ENCODE data around the gene SYTL1. TPM values are rescaled to one million over a fixed set of nuclear protein-coding genes. Genes with fewer than 3 reads are reported as not detected.

Gene SYTL1
- total and polyA plus RNA-seq, 9 of the 15 experiments (the other 6 are each of a cell fraction or from before 2014, with no cell fraction given), result 0.04 to 9.3 (median 1.7) TPM

- peak; percentile 37 for TF ChIP-seq MEIS2 (IDR thresholded peaks at IDR 0.05; ENCODE audit: partially characterized antibody)
- no peak for TF ChIP-seq KLF13 (tag; IDR thresholded peaks at IDR 0.05; ENCODE audit: borderline replicate concordance, low read depth)
These were observed 61.4 kb downstream of the SYTL1 start (continued) for GRCh38 chr1:27403065-27403726.

Small RNA genes lying within 50 kb of the gene (small RNA-seq; reads per million reads assigned to genes)
- not detected for gene RNU6-48P

Other genes starting within 250 kb of the SYTL1 start
Only the 7 nearest of the 8 such genes appear.
- 14.7 and 15.9 TPM in 2 replicates for gene WDTC1, start 107.4 kb upstream of the SYTL1 start, total RNA-seq (2014; rRNA removed)
- gene WDTC1, start 107.4 kb upstream of the SYTL1 start, total RNA-seq (2014; rRNA removed; fragmentation: Illumina TruSeq; extraction: Trizol), result 6.8 and 8.2 TPM in 2 replicates
- 8.1 and 8.4 TPM in 2 replicates for gene WDTC1, start 107.4 kb upstream of the SYTL1 start, total RNA-seq (2015; rRNA removed; fragmentation: Illumina TruSeq; extraction: Trizol)
- 29.5 and 32.3 TPM in 2 replicates for gene WDTC1, start 107.4 kb upstream of the SYTL1 start, total RNA-seq (2021)
- gene WDTC1, start 107.4 kb upstream of the SYTL1 start, polyA plus RNA-seq (2011; rRNA removed), result 8.8 and 16.9 TPM in 2 replicates
- 26.9 and 30.2 TPM in 2 replicates for gene WDTC1, start 107.4 kb upstream of the SYTL1 start, polyA plus RNA-seq (2014; fragmentation: Illumina TruSeq; extraction: Trizol)
- gene WDTC1, start 107.4 kb upstream of the SYTL1 start, polyA plus RNA-seq (2014; fragmentation: Nextera tagmentation; extraction: Ambion mirVana), result under 1 TPM; 0.18 to 0.27 TPM
- 15.2 and 16.0 TPM in 2 replicates for gene WDTC1, start 107.4 kb upstream of the SYTL1 start, polyA plus RNA-seq (2014; rRNA removed)
- 36.0 and 43.6 TPM in 2 replicates for gene TMEM222, start 19.9 kb upstream of the SYTL1 start, total RNA-seq (2014; rRNA removed)
- gene TMEM222, start 19.9 kb upstream of the SYTL1 start, total RNA-seq (2014; rRNA removed; fragmentation: Illumina TruSeq; extraction: Trizol), result 10.6 and 15.9 TPM in 2 replicates
- gene TMEM222, start 19.9 kb upstream of the SYTL1 start, total RNA-seq (2015; rRNA removed; fragmentation: Illumina TruSeq; extraction: Trizol), result 32.4 and 32.8 TPM in 2 replicates
- 42.5 and 46.9 TPM in 2 replicates for gene TMEM222, start 19.9 kb upstream of the SYTL1 start, total RNA-seq (2021)
- 32.2 and 51.8 TPM in 2 replicates for gene TMEM222, start 19.9 kb upstream of the SYTL1 start, polyA plus RNA-seq (2011; rRNA removed)
- 48.0 and 57.0 TPM in 2 replicates for gene TMEM222, start 19.9 kb upstream of the SYTL1 start, polyA plus RNA-seq (2014; fragmentation: Illumina TruSeq; extraction: Trizol)
- gene TMEM222, start 19.9 kb upstream of the SYTL1 start, polyA plus RNA-seq (2014; fragmentation: Nextera tagmentation; extraction: Ambion mirVana), result 10 to 100 TPM in 1 of 2 experiments, 1 to 10 TPM in 1; 6.9 to 14.4 TPM
- 42.4 and 43.5 TPM in 2 replicates for gene TMEM222, start 19.9 kb upstream of the SYTL1 start, polyA plus RNA-seq (2014; rRNA removed)
- gene MAP3K6, start 24.9 kb downstream of the SYTL1 start, total RNA-seq (2014; rRNA removed), result 10.1 and 14.7 TPM in 2 replicates
- gene MAP3K6, start 24.9 kb downstream of the SYTL1 start, total RNA-seq (2014; rRNA removed; fragmentation: Illumina TruSeq; extraction: Trizol), result 5.0 and 6.2 TPM in 2 replicates
- gene MAP3K6, start 24.9 kb downstream of the SYTL1 start, total RNA-seq (2015; rRNA removed; fragmentation: Illumina TruSeq; extraction: Trizol), result 7.6 and 9.5 TPM in 2 replicates
- 18.1 and 21.9 TPM in 2 replicates for gene MAP3K6, start 24.9 kb downstream of the SYTL1 start, total RNA-seq (2021)
- 4.7 and 13.2 TPM in 2 replicates for gene MAP3K6, start 24.9 kb downstream of the SYTL1 start, polyA plus RNA-seq (2011; rRNA removed)
- 7.0 and 9.0 TPM in 2 replicates for gene MAP3K6, start 24.9 kb downstream of the SYTL1 start, polyA plus RNA-seq (2014; fragmentation: Illumina TruSeq; extraction: Trizol)
- gene MAP3K6, start 24.9 kb downstream of the SYTL1 start, polyA plus RNA-seq (2014; fragmentation: Nextera tagmentation; extraction: Ambion mirVana), result 1 to 10 TPM in 1 of 2 experiments, under 1 TPM in 1; 0.99 to 1.5 TPM
- gene MAP3K6, start 24.9 kb downstream of the SYTL1 start, polyA plus RNA-seq (2014; rRNA removed), result 8.2 and 12.9 TPM in 2 replicates
- not detected in 2 replicates for gene FCN3, start 32.8 kb downstream of the SYTL1 start, total RNA-seq (2014; rRNA removed)
- not detected in 2 replicates for gene FCN3, start 32.8 kb downstream of the SYTL1 start, total RNA-seq (2014; rRNA removed; fragmentation: Illumina TruSeq; extraction: Trizol)
- gene FCN3, start 32.8 kb downstream of the SYTL1 start, total RNA-seq (2015; rRNA removed; fragmentation: Illumina TruSeq; extraction: Trizol), result not detected in 2 replicates
- 0.31 and 0.49 TPM in 2 replicates for gene FCN3, start 32.8 kb downstream of the SYTL1 start, total RNA-seq (2021)
- gene FCN3, start 32.8 kb downstream of the SYTL1 start, polyA plus RNA-seq (2011; rRNA removed), result 0.15 TPM in 1 of 2 replicates, not detected in the other
- not detected in 2 replicates for gene FCN3, start 32.8 kb downstream of the SYTL1 start, polyA plus RNA-seq (2014; fragmentation: Illumina TruSeq; extraction: Trizol)
- gene FCN3, start 32.8 kb downstream of the SYTL1 start, polyA plus RNA-seq (2014; fragmentation: Nextera tagmentation; extraction: Ambion mirVana), result not detected
- not detected in 2 replicates for gene FCN3, start 32.8 kb downstream of the SYTL1 start, polyA plus RNA-seq (2014; rRNA removed)
- gene CD164L2, start 41.3 kb downstream of the SYTL1 start, total RNA-seq (2014; rRNA removed), result 0.29 and 0.45 TPM in 2 replicates
- 0.18 TPM in 1 of 2 replicates, not detected in the other for gene CD164L2, start 41.3 kb downstream of the SYTL1 start, total RNA-seq (2014; rRNA removed; fragmentation: Illumina TruSeq; extraction: Trizol)
- gene CD164L2, start 41.3 kb downstream of the SYTL1 start, total RNA-seq (2015; rRNA removed; fragmentation: Illumina TruSeq; extraction: Trizol), result 0.14 and 0.19 TPM in 2 replicates
- gene CD164L2, start 41.3 kb downstream of the SYTL1 start, total RNA-seq (2021), result 0.49 and 0.72 TPM in 2 replicates
- gene CD164L2, start 41.3 kb downstream of the SYTL1 start, polyA plus RNA-seq (2011; rRNA removed), result 0.92 and 2.8 TPM in 2 replicates
- 0.31 and 0.65 TPM in 2 replicates for gene CD164L2, start 41.3 kb downstream of the SYTL1 start, polyA plus RNA-seq (2014; fragmentation: Illumina TruSeq; extraction: Trizol)
- gene CD164L2, start 41.3 kb downstream of the SYTL1 start, polyA plus RNA-seq (2014; fragmentation: Nextera tagmentation; extraction: Ambion mirVana), result under 1 TPM in 1 of 2 experiments, not detected in 1; 0.08 TPM
- 0.63 and 0.91 TPM in 2 replicates for gene CD164L2, start 41.3 kb downstream of the SYTL1 start, polyA plus RNA-seq (2014; rRNA removed)
- 3.7 and 6.2 TPM in 2 replicates for gene GPR3, start 50.6 kb downstream of the SYTL1 start, total RNA-seq (2014; rRNA removed)
- gene GPR3, start 50.6 kb downstream of the SYTL1 start, total RNA-seq (2014; rRNA removed; fragmentation: Illumina TruSeq; extraction: Trizol), result 2.9 and 3.4 TPM in 2 replicates
- gene GPR3, start 50.6 kb downstream of the SYTL1 start, total RNA-seq (2015; rRNA removed; fragmentation: Illumina TruSeq; extraction: Trizol), result 3.5 and 3.7 TPM in 2 replicates
- 10.9 and 11.0 TPM in 2 replicates for gene GPR3, start 50.6 kb downstream of the SYTL1 start, total RNA-seq (2021)
- 8.2 and 19.3 TPM in 2 replicates for gene GPR3, start 50.6 kb downstream of the SYTL1 start, polyA plus RNA-seq (2011; rRNA removed)
- gene GPR3, start 50.6 kb downstream of the SYTL1 start, polyA plus RNA-seq (2014; fragmentation: Illumina TruSeq; extraction: Trizol), result 10.1 and 11.6 TPM in 2 replicates
- gene GPR3, start 50.6 kb downstream of the SYTL1 start, polyA plus RNA-seq (2014; fragmentation: Nextera tagmentation; extraction: Ambion mirVana), result under 1 TPM; 0.24 to 0.59 TPM
- gene GPR3, start 50.6 kb downstream of the SYTL1 start, polyA plus RNA-seq (2014; rRNA removed), result 11.5 and 14.9 TPM in 2 replicates
- gene WASF2, start 148.1 kb downstream of the SYTL1 start, total RNA-seq (2014; rRNA removed), result 21.3 and 29.6 TPM in 2 replicates
- gene WASF2, start 148.1 kb downstream of the SYTL1 start, total RNA-seq (2014; rRNA removed; fragmentation: Illumina TruSeq; extraction: Trizol), result 31.2 and 40.7 TPM in 2 replicates
- 26.1 and 29.2 TPM in 2 replicates for gene WASF2, start 148.1 kb downstream of the SYTL1 start, total RNA-seq (2015; rRNA removed; fragmentation: Illumina TruSeq; extraction: Trizol)
- gene WASF2, start 148.1 kb downstream of the SYTL1 start, total RNA-seq (2021), result 139 and 163 TPM in 2 replicates
- gene WASF2, start 148.1 kb downstream of the SYTL1 start, polyA plus RNA-seq (2011; rRNA removed), result 41.5 and 104 TPM in 2 replicates
- gene WASF2, start 148.1 kb downstream of the SYTL1 start, polyA plus RNA-seq (2014; fragmentation: Illumina TruSeq; extraction: Trizol), result 109 and 115 TPM in 2 replicates
- gene WASF2, start 148.1 kb downstream of the SYTL1 start, polyA plus RNA-seq (2014; fragmentation: Nextera tagmentation; extraction: Ambion mirVana), result 1 to 10 TPM; 8.2 to 9.7 TPM
- gene WASF2, start 148.1 kb downstream of the SYTL1 start, polyA plus RNA-seq (2014; rRNA removed), result 51.3 and 56.8 TPM in 2 replicates

All from K562 (cell line).